NT2/D1 (cell line): ENCODE data around the gene FANCD2.

ENCODE experiments used
- SUZ12 ChIP-seq: IDR thresholded peaks from 2 replicates; pipeline ENCODE4 v1.6.1; 2011; ENCODE audit not compliant: insufficient read length, insufficient read depth; ENCODE audit errors: extremely low read depth
- ZNF274 ChIP-seq: IDR thresholded peaks from 2 replicates; pipeline ENCODE4 v1.6.1; 2011; ENCODE audit warnings: mild to moderate bottlenecking, low read depth, low read length

GRCh38 chr3:10140996-10141546 is 114.8 kb downstream of the FANCD2 start:
- TF ChIP-seq SUZ12 (no peak), ZNF274 (no peak)
